ENCODE data around the gene LIN37. TPM values are rescaled to one million over a fixed set of nuclear protein-coding genes. Genes with fewer than 3 reads are reported as not detected.

Gene LIN37
- total RNA-seq, 4 donors from 2014 or later: 14.8 to 19.5 (median 16.6) TPM

DNA sequence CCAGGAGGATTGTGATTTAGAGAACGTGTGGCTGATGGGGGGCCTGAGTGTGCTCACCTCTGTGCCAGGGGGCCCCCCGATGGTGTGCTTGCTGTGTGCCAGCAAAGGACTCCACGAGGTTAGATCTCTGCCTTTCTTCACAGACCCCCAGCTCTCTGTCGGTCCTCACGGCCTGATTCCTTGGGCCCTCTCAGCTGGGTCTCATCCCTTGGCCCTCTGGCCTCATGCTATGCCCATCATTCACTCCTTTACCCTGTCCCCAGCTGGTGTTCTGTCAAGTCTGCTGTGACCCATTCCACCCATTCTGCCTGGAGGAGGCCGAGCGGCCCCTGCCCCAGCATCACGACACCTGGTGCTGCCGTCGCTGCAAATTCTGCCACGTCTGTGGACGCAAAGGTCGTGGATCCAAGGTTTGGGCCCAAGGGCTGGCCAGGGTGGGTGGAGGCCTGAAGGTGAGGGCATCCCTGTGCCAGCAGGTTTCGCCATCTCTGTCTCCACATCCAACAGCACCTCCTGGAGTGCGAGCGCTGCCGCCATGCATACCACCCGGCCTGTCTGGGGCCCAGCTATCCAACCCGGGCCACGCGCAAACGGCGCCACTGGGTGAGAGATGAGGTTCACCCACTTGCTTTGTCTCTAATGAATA is 23.0 kb upstream of the LIN37 start:
- peaks cover 10 to 97% of the 10 kb centered on the region in 2 donors for H3K36me3 ChIP-seq
- no peak for DNase-seq
- intact Hi-C loops (cut with DNase I; ENCODE audit: low total_unique reads): no loop called here

DNA sequence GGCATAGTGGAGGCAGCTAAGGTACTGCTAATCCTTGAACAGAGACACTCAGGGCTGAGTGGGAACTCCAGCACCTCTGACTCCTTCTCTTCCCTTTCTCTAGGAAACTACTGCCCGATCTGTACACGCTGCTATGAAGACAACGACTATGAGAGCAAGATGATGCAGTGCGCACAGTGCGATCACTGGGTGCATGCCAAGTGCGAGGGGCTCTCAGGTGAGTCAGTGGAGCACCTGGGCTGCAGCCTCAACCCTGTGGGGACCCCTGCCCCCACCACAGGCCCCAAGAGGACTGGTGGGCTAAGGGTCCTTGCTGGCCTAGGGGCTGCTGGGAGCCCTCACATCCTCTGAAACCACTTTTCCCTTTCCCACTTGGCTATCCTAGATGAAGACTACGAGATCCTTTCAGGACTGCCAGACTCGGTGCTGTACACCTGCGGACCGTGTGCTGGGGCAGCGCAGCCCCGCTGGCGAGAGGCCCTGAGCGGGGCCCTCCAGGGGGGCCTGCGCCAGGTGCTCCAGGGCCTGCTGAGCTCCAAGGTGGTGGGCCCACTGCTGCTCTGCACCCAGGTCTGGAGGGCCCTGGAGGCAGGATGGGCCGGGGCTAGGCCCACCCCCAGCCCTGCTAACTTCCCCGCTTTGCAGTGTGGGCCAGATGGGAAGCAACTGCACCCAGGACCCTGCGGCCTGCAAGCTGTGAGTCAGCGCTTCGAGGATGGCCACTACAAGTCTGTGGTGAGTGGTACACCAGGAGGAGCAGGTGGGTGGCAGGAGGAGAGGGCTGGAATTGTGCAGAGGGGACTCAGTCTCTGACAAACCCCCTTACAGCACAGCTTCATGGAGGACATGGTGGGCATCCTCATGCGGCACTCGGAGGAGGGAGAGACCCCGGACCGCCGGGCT is 21.1 kb upstream of the LIN37 start:
- DNase-seq (no peak), ATAC-seq (no peak)
- Histone ChIP-seq H3K9me3 (no peaks in the 10 kb centered on the region), H3K36me3 (peaks cover 10 to 99% of the 10 kb centered on the region in 2 donors), H3K4me1 (no peaks in the 10 kb centered on the region), H3K27ac (no peak overlapping the region), H3K4me3 (no peak overlapping the region), H3K27me3 (no peaks in the 10 kb centered on the region)
- intact Hi-C loops (cut with DNase I; ENCODE audit: low total_unique reads) (no loop called here), in situ Hi-C loops (cut with MboI; ENCODE audit: low sequenced_read_pairs in 4 of 4) (no loop called here)
- TF ChIP-seq, protein P1, sequence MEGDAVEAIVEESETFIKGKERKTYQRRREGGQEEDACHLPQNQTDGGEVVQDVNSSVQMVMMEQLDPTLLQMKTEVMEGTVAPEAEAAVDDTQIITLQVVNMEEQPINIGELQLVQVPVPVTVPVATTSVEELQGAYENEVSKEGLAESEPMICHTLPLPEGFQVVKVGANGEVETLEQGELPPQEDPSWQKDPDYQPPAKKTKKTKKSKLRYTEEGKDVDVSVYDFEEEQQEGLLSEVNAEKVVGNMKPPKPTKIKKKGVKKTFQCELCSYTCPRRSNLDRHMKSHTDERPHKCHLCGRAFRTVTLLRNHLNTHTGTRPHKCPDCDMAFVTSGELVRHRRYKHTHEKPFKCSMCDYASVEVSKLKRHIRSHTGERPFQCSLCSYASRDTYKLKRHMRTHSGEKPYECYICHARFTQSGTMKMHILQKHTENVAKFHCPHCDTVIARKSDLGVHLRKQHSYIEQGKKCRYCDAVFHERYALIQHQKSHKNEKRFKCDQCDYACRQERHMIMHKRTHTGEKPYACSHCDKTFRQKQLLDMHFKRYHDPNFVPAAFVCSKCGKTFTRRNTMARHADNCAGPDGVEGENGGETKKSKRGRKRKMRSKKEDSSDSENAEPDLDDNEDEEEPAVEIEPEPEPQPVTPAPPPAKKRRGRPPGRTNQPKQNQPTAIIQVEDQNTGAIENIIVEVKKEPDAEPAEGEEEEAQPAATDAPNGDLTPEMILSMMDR (IDR thresholded peaks at IDR 0.05 in 4 of 5, conservative IDR thresholded peaks at IDR 0.05 in 1 of 5): no peak
- no peak for TF ChIP-seq POLR2A (IDR thresholded peaks at IDR 0.05)

More for the DNA sequence above, 23.0 kb upstream of the LIN37 start:
- Histone ChIP-seq H3K27ac (no peak overlapping the region), H3K9me3 (no peaks in the 10 kb centered on the region), H3K4me1 (no peaks in the 10 kb centered on the region), H3K27me3 (no peaks in the 10 kb centered on the region), H3K4me3 (no peak overlapping the region)
- in situ Hi-C loops (cut with MboI; ENCODE audit: low sequenced_read_pairs in 4 of 4): no loop called here
- ATAC-seq: no peak
- TF ChIP-seq, protein P1 (IDR thresholded peaks at IDR 0.05 in 4 of 5, conservative IDR thresholded peaks at IDR 0.05 in 1 of 5): no peak
- TF ChIP-seq POLR2A (IDR thresholded peaks at IDR 0.05): no peak

DNA sequence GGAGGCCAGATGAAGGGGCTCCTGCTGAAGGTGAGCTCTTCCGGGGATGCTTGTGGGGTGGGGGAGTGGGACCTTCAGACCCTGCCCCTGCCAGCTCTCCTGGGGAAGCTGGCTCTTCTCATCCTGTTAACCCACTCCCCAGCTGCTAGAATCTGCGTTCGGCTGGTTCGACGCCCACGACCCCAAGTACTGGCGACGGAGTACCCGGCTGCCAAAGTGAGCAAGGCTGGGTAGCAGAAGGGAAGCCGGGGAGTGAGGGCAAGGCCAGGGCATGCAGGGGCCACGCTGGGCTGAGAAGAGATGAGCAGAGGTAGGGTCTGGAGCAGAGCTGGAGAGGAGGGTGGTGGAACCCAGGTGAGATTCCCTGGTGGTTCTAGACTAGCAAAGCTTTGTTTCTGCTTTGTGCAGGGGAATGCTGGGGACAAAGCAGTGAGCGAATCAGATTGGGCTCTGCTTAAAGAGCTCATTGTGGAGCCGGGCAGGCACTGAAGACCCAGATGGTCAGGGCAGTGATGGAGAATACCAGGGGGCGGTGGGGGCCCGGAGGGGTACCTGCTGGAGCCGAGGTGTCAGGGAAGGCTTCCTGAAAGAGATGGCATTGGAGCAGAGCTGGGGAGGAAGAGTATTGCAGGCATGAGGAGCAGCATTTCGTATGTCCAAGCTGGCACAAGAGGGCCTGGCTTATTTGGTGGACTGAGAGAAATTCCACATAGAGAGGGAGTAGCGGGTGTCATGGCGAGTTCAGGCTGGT is 20.2 kb upstream of the LIN37 start:
- in situ Hi-C loops (cut with MboI; ENCODE audit: low sequenced_read_pairs in 4 of 4) (no loop called here), intact Hi-C loops (cut with DNase I; ENCODE audit: low total_unique reads) (no loop called here)
- H3K27me3 ChIP-seq: no peaks in the 10 kb centered on the region
- no peak overlapping the region for H3K4me3 ChIP-seq
- TF ChIP-seq, protein P1 (IDR thresholded peaks at IDR 0.05 in 4 of 5, conservative IDR thresholded peaks at IDR 0.05 in 1 of 5): no peak
- TF ChIP-seq POLR2A (IDR thresholded peaks at IDR 0.05): no peak
- ATAC-seq (no peak), DNase-seq (no peak)
- no peaks in the 10 kb centered on the region for H3K4me1 ChIP-seq
- H3K27ac ChIP-seq: no peak overlapping the region
- no peaks in the 10 kb centered on the region for H3K9me3 ChIP-seq
- peaks cover 9 to 98% of the 10 kb centered on the region in 2 donors for H3K36me3 ChIP-seq

DNA sequence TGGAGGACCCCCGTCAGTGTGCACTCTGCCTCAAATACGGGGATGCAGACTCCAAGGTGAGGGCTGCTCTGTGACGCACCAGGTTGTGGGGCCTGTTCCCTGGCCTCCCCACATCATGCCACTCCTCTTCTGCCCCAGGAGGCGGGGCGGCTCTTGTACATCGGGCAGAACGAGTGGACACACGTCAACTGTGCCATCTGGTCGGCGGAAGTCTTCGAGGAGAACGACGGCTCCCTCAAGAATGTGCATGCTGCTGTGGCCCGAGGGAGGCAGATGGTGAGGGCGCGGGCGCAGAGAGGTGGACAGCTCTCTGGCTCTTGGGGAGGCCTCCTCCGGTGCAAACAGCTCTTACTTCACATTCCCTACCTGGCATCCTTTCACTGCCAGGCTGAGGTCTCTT is 19.4 kb upstream of the LIN37 start:
- H3K4me3 ChIP-seq: no peak overlapping the region
- no peaks in the 10 kb centered on the region for H3K4me1 ChIP-seq
- H3K27me3 ChIP-seq: no peaks in the 10 kb centered on the region
- H3K36me3 ChIP-seq: peaks cover 4 to 96% of the 10 kb centered on the region in 2 donors
- no peak for DNase-seq
- in situ Hi-C loops (cut with MboI; ENCODE audit: low sequenced_read_pairs in 4 of 4) (no loop called here), intact Hi-C loops (cut with DNase I; ENCODE audit: low total_unique reads) (no loop called here)
- TF ChIP-seq, protein P1 (IDR thresholded peaks at IDR 0.05 in 4 of 5, conservative IDR thresholded peaks at IDR 0.05 in 1 of 5): no peak
- no peak for TF ChIP-seq POLR2A (IDR thresholded peaks at IDR 0.05)
- no peaks in the 10 kb centered on the region for H3K9me3 ChIP-seq
- H3K27ac ChIP-seq: no peak overlapping the region
- no peak for ATAC-seq
